ENCODE results near the gene PTPRG.

PTPRG gene

GRCh38 chr3:61821823-61822251 is 260.5 kb downstream of the PTPRG start:
- ATAC-seq (no peak), DNase-seq (no peak)
- H3K27me3 Mint-ChIP-seq = no peaks in the 10 kb centered on the region
- no peak overlapping the region for H3K27ac Mint-ChIP-seq
- H3K4me3 Mint-ChIP-seq = no peak overlapping the region
- no peaks in the 10 kb centered on the region for H3K9me3 Mint-ChIP-seq
- H3K36me3 Mint-ChIP-seq (ENCODE audit: low read depth) = no peaks in the 10 kb centered on the region
- H3K4me1 Mint-ChIP-seq = no peaks in the 10 kb centered on the region

GRCh38 chr3:61822588-61822987 is 261.2 kb downstream of the PTPRG start:
- no peaks in the 10 kb centered on the region for H3K9me3 Mint-ChIP-seq
- ATAC-seq (no peak), DNase-seq (no peak)
- H3K4me3 Mint-ChIP-seq = no peak overlapping the region
- H3K27ac Mint-ChIP-seq = no peak overlapping the region
- no peaks in the 10 kb centered on the region for H3K4me1 Mint-ChIP-seq
- no peaks in the 10 kb centered on the region for H3K27me3 Mint-ChIP-seq
- no peaks in the 10 kb centered on the region for H3K36me3 Mint-ChIP-seq (ENCODE audit: low read depth)

- no peaks in the 10 kb centered on the region for H3K9me3 Mint-ChIP-seq
- no peak overlapping the region for H3K4me3 Mint-ChIP-seq
- DNase-seq (no peak), ATAC-seq (no peak)
- no peak overlapping the region for H3K27ac Mint-ChIP-seq
- H3K36me3 Mint-ChIP-seq (ENCODE audit: low read depth) = no peaks in the 10 kb centered on the region
- H3K27me3 Mint-ChIP-seq = no peaks in the 10 kb centered on the region
- H3K4me1 Mint-ChIP-seq = no peaks in the 10 kb centered on the region
Measured at GRCh38 chr3:61824553-61825135, 263.3 kb downstream of the PTPRG start.

DNA sequence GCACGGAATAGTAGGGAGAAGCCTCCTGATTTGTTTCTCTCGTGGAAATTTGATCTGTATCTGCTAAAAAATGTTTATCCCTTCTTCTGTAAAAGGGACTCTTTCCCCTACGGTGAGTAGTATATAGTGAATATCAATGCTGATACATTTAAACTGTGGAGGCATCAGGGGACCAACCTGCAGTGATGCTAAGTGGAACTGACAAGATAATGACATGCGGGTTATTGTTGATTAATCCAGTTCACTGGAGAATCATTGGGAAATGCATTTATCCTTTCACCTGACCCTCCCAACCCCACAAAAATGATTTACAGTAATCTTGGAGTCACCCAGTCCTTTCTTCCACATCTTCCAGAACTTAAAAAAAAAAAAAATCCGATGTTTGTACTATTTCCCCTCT is 264.8 kb downstream of the PTPRG start:
- Mint-ChIP-seq H3K27me3 (no peaks in the 10 kb centered on the region), H3K27ac (no peak overlapping the region), H3K4me3 (no peak overlapping the region)

DNA sequence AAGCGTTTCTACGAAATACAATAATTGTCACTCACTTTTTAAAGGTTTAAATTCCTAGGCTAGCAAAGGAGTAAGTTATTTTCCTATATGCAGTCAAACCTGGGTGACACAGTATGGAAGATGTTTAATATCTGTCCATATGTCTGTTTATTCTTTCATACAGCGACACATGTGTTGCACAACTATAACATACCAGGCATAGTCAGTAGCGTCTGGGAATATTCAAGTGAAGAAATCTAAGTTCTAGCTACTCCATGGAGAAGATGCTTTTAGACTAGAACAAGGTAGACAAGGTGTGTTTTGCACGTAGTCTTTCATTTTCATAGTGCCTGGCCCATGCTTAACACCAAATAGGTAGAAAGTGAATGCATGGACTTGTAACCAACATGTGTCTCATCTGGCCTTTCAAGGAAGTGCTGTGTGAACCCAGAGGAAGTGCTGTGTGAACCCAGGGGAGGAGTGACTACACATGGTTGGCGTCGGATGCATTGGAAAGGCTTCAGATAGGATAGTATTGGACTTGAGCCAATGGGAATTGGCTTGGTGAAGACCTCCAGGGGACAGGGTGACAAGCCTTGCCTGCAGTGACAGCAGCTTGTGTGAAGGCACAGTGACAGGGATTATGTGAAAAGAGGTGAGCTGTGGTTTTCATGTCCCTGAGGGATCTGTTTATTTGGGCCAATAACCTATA is 267.0 kb downstream of the PTPRG start:
- no peak overlapping the region for H3K27ac Mint-ChIP-seq
- ATAC-seq = no peak
- H3K36me3 Mint-ChIP-seq (ENCODE audit: low read depth) = no peaks in the 10 kb centered on the region

More for the DNA sequence above, 264.8 kb downstream of the PTPRG start:
- H3K36me3 Mint-ChIP-seq (ENCODE audit: low read depth) = no peaks in the 10 kb centered on the region
- no peaks in the 10 kb centered on the region for H3K4me1 Mint-ChIP-seq
- DNase-seq (no peak), ATAC-seq (no peak)
- H3K9me3 Mint-ChIP-seq = no peaks in the 10 kb centered on the region

GRCh38 chr3:61828880-61829721 is 267.7 kb downstream of the PTPRG start:
- no peak overlapping the region for H3K4me3 Mint-ChIP-seq
- no peak overlapping the region for H3K27ac Mint-ChIP-seq
- ATAC-seq (no peak), DNase-seq (no peak)
- peaks cover 2% of the 10 kb centered on the region for H3K27me3 Mint-ChIP-seq
- H3K36me3 Mint-ChIP-seq (ENCODE audit: low read depth) = no peaks in the 10 kb centered on the region
- no peaks in the 10 kb centered on the region for H3K4me1 Mint-ChIP-seq
- H3K9me3 Mint-ChIP-seq = no peaks in the 10 kb centered on the region

More for the DNA sequence above, 267.0 kb downstream of the PTPRG start:
- no peak for DNase-seq
- no peaks in the 10 kb centered on the region for H3K4me1 Mint-ChIP-seq
- H3K27me3 Mint-ChIP-seq = no peaks in the 10 kb centered on the region
- no peak overlapping the region for H3K4me3 Mint-ChIP-seq
- no peaks in the 10 kb centered on the region for H3K9me3 Mint-ChIP-seq

DNA sequence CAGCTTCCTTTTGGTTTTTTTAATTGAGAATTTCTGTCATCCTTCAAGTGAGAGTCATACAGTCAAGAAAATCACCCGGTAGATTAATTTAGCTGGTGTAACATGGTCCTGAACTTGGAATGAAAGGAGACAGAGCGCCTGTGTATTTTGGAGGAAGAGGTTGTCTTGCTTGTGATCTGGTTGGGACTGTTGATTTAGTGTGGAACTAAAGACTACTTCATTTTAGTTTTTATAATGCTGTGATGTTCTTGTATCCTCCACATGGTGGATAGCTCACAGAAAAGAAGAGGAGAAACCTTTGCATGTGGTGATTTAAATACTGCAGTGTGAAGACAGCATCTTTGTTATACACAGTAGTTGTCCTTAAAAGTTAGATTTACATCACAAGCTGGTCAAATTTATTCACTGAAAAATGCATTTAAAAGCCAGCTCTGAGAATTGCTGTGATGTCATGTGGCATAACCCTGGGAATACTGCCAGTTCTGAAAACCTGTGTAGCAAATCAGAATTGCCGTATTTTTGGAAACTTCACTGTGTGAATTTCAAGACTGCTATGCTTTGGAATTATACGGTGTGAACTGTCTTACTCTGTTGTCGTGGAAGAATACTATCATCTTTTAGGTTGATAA is 268.5 kb downstream of the PTPRG start:
- Mint-ChIP-seq H3K27me3 (peaks cover 2% of the 10 kb centered on the region), H3K36me3 (ENCODE audit: low read depth) (no peaks in the 10 kb centered on the region), H3K4me3 (no peak overlapping the region), H3K4me1 (no peaks in the 10 kb centered on the region), H3K27ac (no peak overlapping the region), H3K9me3 (no peaks in the 10 kb centered on the region)
- DNase-seq (no peak), ATAC-seq (no peak)

DNA sequence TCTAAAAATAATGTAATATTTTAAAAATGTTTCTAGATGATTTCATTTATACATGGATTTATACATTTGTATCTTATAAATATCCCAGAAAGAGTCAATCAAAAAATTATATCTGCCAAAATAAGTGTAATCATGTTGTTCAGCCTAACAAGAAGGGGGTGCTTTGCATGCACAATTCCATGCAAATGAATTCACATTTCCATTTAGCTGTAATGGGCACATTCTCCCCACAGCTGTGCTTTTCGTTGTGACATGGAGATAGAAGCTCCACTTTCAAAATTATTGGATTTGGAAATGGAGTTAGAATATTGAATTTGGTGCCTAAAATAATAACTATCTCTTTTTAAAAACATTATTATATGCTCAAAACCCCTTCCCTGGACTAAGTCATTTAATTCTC is 270.6 kb downstream of the PTPRG start:
- no peak overlapping the region for H3K27ac Mint-ChIP-seq
- H3K4me3 Mint-ChIP-seq = no peak overlapping the region
- H3K36me3 Mint-ChIP-seq (ENCODE audit: low read depth) = no peaks in the 10 kb centered on the region
- no peaks in the 10 kb centered on the region for H3K4me1 Mint-ChIP-seq
- ATAC-seq = no peak
- no peak for DNase-seq
- no peaks in the 10 kb centered on the region for H3K9me3 Mint-ChIP-seq
- peaks cover 2% of the 10 kb centered on the region for H3K27me3 Mint-ChIP-seq

- Mint-ChIP-seq H3K36me3 (ENCODE audit: low read depth) (no peaks in the 10 kb centered on the region), H3K4me3 (no peak overlapping the region), H3K9me3 (no peaks in the 10 kb centered on the region), H3K27me3 (peaks cover 2% of the 10 kb centered on the region), H3K4me1 (no peaks in the 10 kb centered on the region), H3K27ac (no peak overlapping the region)
- ATAC-seq (no peak), DNase-seq (no peak)
Measured at GRCh38 chr3:61832375-61833229, 271.2 kb downstream of the PTPRG start.

- Mint-ChIP-seq H3K9me3 (no peaks in the 10 kb centered on the region), H3K27ac (no peak overlapping the region), H3K36me3 (ENCODE audit: low read depth) (no peaks in the 10 kb centered on the region), H3K4me1 (no peaks in the 10 kb centered on the region), H3K27me3 (no peaks in the 10 kb centered on the region), H3K4me3 (no peak overlapping the region)
- ATAC-seq (no peak), DNase-seq (no peak)
Measured at GRCh38 chr3:61839256-61839655, 277.9 kb downstream of the PTPRG start.

GRCh38 chr3:61841111-61841845 is 279.9 kb downstream of the PTPRG start:
- ATAC-seq (no peak), DNase-seq (no peak)
- H3K4me1 Mint-ChIP-seq = no peaks in the 10 kb centered on the region
- H3K27ac Mint-ChIP-seq = no peak overlapping the region
- no peaks in the 10 kb centered on the region for H3K36me3 Mint-ChIP-seq (ENCODE audit: low read depth)
- H3K4me3 Mint-ChIP-seq = no peak overlapping the region
- H3K9me3 Mint-ChIP-seq = no peaks in the 10 kb centered on the region
- H3K27me3 Mint-ChIP-seq = no peaks in the 10 kb centered on the region

- Mint-ChIP-seq H3K4me1 (no peaks in the 10 kb centered on the region), H3K27ac (no peak overlapping the region), H3K36me3 (ENCODE audit: low read depth) (no peaks in the 10 kb centered on the region), H3K27me3 (no peaks in the 10 kb centered on the region), H3K4me3 (no peak overlapping the region), H3K9me3 (no peaks in the 10 kb centered on the region)
- ATAC-seq (no peak), DNase-seq (no peak)
Measured at GRCh38 chr3:61841988-61842387, 280.6 kb downstream of the PTPRG start.

- H3K9me3 Mint-ChIP-seq = no peaks in the 10 kb centered on the region
- H3K27me3 Mint-ChIP-seq = no peaks in the 10 kb centered on the region
- DNase-seq (no peak), ATAC-seq (no peak)
- no peaks in the 10 kb centered on the region for H3K36me3 Mint-ChIP-seq (ENCODE audit: low read depth)
- H3K4me3 Mint-ChIP-seq = no peak overlapping the region
- H3K4me1 Mint-ChIP-seq = no peaks in the 10 kb centered on the region
- H3K27ac Mint-ChIP-seq = no peak overlapping the region
Measured at GRCh38 chr3:61844346-61844745, 283.0 kb downstream of the PTPRG start.

Measured in activated naive CD8-positive, alpha-beta T cell treated with anti-CD3 and anti-CD28 coated beads, Interleukin-2, amount 50 U/mL, for 24 hours (primary cell).